Mesenchymal stem cell (in vitro differentiated cells and primary cell): ENCODE data around the gene RRP9.

ENCODE experiments used
- DNase-seq: peaks from one replicate; pipeline ENCODE4 v3.0.0-alpha.2; 2013
- H2AFZ ChIP-seq: one replicate; pipeline ENCODE4 v1.6.1; 2013; ENCODE audit warnings: low read depth, mild to moderate bottlenecking, control low read depth, inconsistent platforms, low read length, moderate library complexity
- H2AK5ac ChIP-seq: 2 replicates; pipeline ENCODE4 v1.6.1; 2013; ENCODE audit warnings: low read length, moderate library complexity, mild to moderate bottlenecking, inconsistent platforms; ENCODE audit not compliant: severe bottlenecking
- H2BK120ac ChIP-seq: one replicate; pipeline ENCODE4 v1.6.1; 2013; ENCODE audit warnings: low read depth, mild to moderate bottlenecking, inconsistent platforms, low read length, moderate library complexity
- H2BK12ac ChIP-seq, 2 experiments: one replicate each; pipeline ENCODE4 v1.6.1; 2013; ENCODE audit warnings: inconsistent platforms in 2 of 2, low read length in 2 of 2, mild to moderate bottlenecking in 2 of 2, moderate library complexity in 2 of 2, control low read depth in 1 of 2
- H2BK15ac ChIP-seq: one replicate; pipeline ENCODE4 v1.6.1; 2013; ENCODE audit warnings: mild to moderate bottlenecking, low read depth, inconsistent platforms; ENCODE audit not compliant: poor library complexity, severe bottlenecking
- H2BK5ac ChIP-seq: 2 replicates; pipeline ENCODE4 v1.6.1; 2013; ENCODE audit warnings: low read depth, mild to moderate bottlenecking, low read length, control low read depth, inconsistent platforms; ENCODE audit not compliant: poor library complexity, severe bottlenecking
- H3K14ac ChIP-seq, 2 experiments: one replicate each; pipeline ENCODE4 v1.6.1; 2013; ENCODE audit warnings: inconsistent platforms in 2 of 2, low read length in 2 of 2, control low read depth in 1 of 2, mild to moderate bottlenecking in 1 of 2, moderate library complexity in 1 of 2
- H3K18ac ChIP-seq, 2 experiments: one replicate each; pipeline ENCODE4 v1.6.1; 2013; ENCODE audit warnings: inconsistent platforms in 2 of 2, low read length in 2 of 2, control low read depth in 1 of 2, low read depth in 1 of 2, mild to moderate bottlenecking in 1 of 2
- H3K23ac ChIP-seq, 2 experiments: one replicate each; pipeline ENCODE4 v1.6.1; 2013; ENCODE audit warnings: inconsistent platforms in 2 of 2, low read length in 2 of 2, mild to moderate bottlenecking in 2 of 2, moderate library complexity in 2 of 2, control low read depth in 1 of 2
- H3K27ac ChIP-seq: 2 replicates; pipeline ENCODE4 v1.5.1; 2013; ENCODE audit warnings: mild to moderate bottlenecking, moderate library complexity, low read length, control low read depth, inconsistent platforms; ENCODE audit not compliant: poor library complexity, severe bottlenecking
- H3K27me3 ChIP-seq, 2 experiments: 2 replicates each; pipeline versions ENCODE4 v1.6.1 to v1.7.0; 2013; ENCODE audit warnings: low read length in 2 of 2, mild to moderate bottlenecking in 2 of 2, moderate library complexity in 2 of 2, control low read depth in 1 of 2, inconsistent platforms in 1 of 2; ENCODE audit not compliant: control insufficient read depth in 1 of 2, insufficient read depth in 1 of 2
- H3K36me3 ChIP-seq, 2 experiments: 2 replicates each; pipeline versions ENCODE4 v1.6.1 to v1.7.0; 2013; ENCODE audit warnings: low read length in 2 of 2, control low read depth in 1 of 2, inconsistent platforms in 1 of 2, low read depth in 1 of 2, mild to moderate bottlenecking in 1 of 2; ENCODE audit not compliant: insufficient read depth in 2 of 2, control insufficient read depth in 1 of 2
- H3K4ac ChIP-seq, 2 experiments: one replicate each; pipeline ENCODE4 v1.6.1; 2013; ENCODE audit warnings: inconsistent platforms in 2 of 2, low read length in 2 of 2, mild to moderate bottlenecking in 2 of 2, moderate library complexity in 2 of 2, control low read depth in 1 of 2, low read depth in 1 of 2
- H3K4me1 ChIP-seq: 2 replicates; pipeline ENCODE4 v1.6.1; 2013; ENCODE audit warnings: low read depth, low read length, control low read depth; ENCODE audit not compliant: control insufficient read depth, insufficient read depth
- H3K4me2 ChIP-seq: 2 replicates; pipeline ENCODE4 v1.6.1; 2013; ENCODE audit warnings: low read length, mild to moderate bottlenecking, inconsistent platforms; ENCODE audit not compliant: poor library complexity, severe bottlenecking
- H3K4me3 ChIP-seq, 2 experiments: 2 replicates each; pipeline versions ENCODE4 v1.5.1 to v1.7.0; 2013; ENCODE audit warnings: low read length in 2 of 2, mild to moderate bottlenecking in 2 of 2, control low read depth in 1 of 2, low read depth in 1 of 2; ENCODE audit not compliant: insufficient read depth in 1 of 2
- H3K79me1 ChIP-seq: replicated peaks from 2 replicates; pipeline ENCODE4 v1.6.1; 2013; ENCODE audit warnings: mild to moderate bottlenecking, control low read depth, low read length, inconsistent platforms; ENCODE audit not compliant: poor library complexity, severe bottlenecking
- H3K9ac ChIP-seq: 2 replicates; pipeline ENCODE4 v1.7.0; 2013; ENCODE audit warnings: mild to moderate bottlenecking, low read length, moderate library complexity
- H3K9me3 ChIP-seq: 2 replicates; pipeline ENCODE4 v1.7.0; 2013; ENCODE audit warnings: mild to moderate bottlenecking, low read length; ENCODE audit not compliant: control insufficient read depth
- H4K8ac ChIP-seq: one replicate; pipeline ENCODE4 v1.6.1; 2013; ENCODE audit warnings: inconsistent platforms, mild to moderate bottlenecking, low read length, moderate library complexity
- H4K91ac ChIP-seq: one replicate; pipeline ENCODE4 v1.6.1; 2013; ENCODE audit warnings: mild to moderate bottlenecking, low read length, inconsistent platforms
- WGBS: methylation state at CpG from one replicate; pipeline ENCODE4 v1.1.7; 2013; ENCODE audit warnings: mixed read lengths; 5-methylcytosine and 5-hydroxymethylcytosine counted together

RRP9 gene

GRCh38 chr3:51933471-51934138 is 8.1 kb downstream of the RRP9 start:
- Histone ChIP-seq H4K91ac (no peak overlapping the region), H3K9me3 (no peaks in the 10 kb centered on the region), H2AFZ (no peak overlapping the region), H2AK5ac (no peak overlapping the region), H3K27me3 (no peaks in the 10 kb centered on the region), H3K4ac (no peak overlapping the region), H3K36me3 (peaks cover 69 to 71% of the 10 kb centered on the region in 2 experiments), H3K4me1 (peaks cover 2% of the 10 kb centered on the region), H3K9ac (no peak overlapping the region), H3K18ac (no peak overlapping the region), H2BK15ac (no peak overlapping the region), H3K79me1 (peaks cover 18% of the 10 kb centered on the region), H2BK12ac (no peak overlapping the region), H4K8ac (no peak overlapping the region), H3K4me2 (no peak overlapping the region), H3K27ac (no peak overlapping the region), H2BK5ac (no peak overlapping the region), H3K14ac (no peak overlapping the region), H3K4me3 (no peak overlapping the region), H3K23ac (no peak overlapping the region), H2BK120ac (no peak overlapping the region)
- no peak for DNase-seq
- WGBS: 97% methylated on average over 11 of the region's 13 CpGs

GRCh38 chr3:51932471-51933370 is 9.0 kb downstream of the RRP9 start:
- H3K14ac ChIP-seq: no peak overlapping the region
- H3K23ac ChIP-seq: no peak overlapping the region
- H3K9ac ChIP-seq: no peak overlapping the region
- H4K8ac ChIP-seq: no peak overlapping the region
- no peaks in the 10 kb centered on the region for H3K27me3 ChIP-seq
- no peak overlapping the region for H2AFZ ChIP-seq
- no peak overlapping the region for H3K18ac ChIP-seq
- H3K9me3 ChIP-seq: no peaks in the 10 kb centered on the region
- H3K4me2 ChIP-seq: no peak overlapping the region
- no peak overlapping the region for H2BK5ac ChIP-seq
- no peak overlapping the region for H2BK15ac ChIP-seq
- no peak overlapping the region for H4K91ac ChIP-seq
- no peak overlapping the region for H3K4me3 ChIP-seq
- H3K79me1 ChIP-seq: peaks cover 10% of the 10 kb centered on the region
- WGBS: 94% methylated on average over 15 of the region's 15 CpGs
- no peak overlapping the region for H3K27ac ChIP-seq
- no peak overlapping the region for H2BK120ac ChIP-seq
- no peak for DNase-seq
- no peak overlapping the region for H2BK12ac ChIP-seq
- H3K36me3 ChIP-seq: peaks cover 61 to 64% of the 10 kb centered on the region in 2 experiments
- peaks cover 2% of the 10 kb centered on the region for H3K4me1 ChIP-seq
- H2AK5ac ChIP-seq: no peak overlapping the region
- no peak overlapping the region for H3K4ac ChIP-seq

GRCh38 chr3:51931756-51932155 is 9.9 kb downstream of the RRP9 start:
- 96% methylated on average over 6 of the region's 6 CpGs for WGBS
- no peak overlapping the region for H3K18ac ChIP-seq

GRCh38 chr3:51930439-51930838 is 11.3 kb downstream of the RRP9 start:
- Histone ChIP-seq H3K9ac (no peak overlapping the region), H2BK15ac (no peak overlapping the region)

More at GRCh38 chr3:51931756-51932155, 9.9 kb downstream of the RRP9 start:
- Histone ChIP-seq H2AK5ac (no peak overlapping the region), H3K4me3 (no peak overlapping the region), H3K14ac (no peak overlapping the region), H3K23ac (no peak overlapping the region), H2BK120ac (no peak overlapping the region), H4K8ac (no peak overlapping the region), H3K9me3 (no peaks in the 10 kb centered on the region), H3K4me2 (no peak overlapping the region), H3K9ac (no peak overlapping the region), H4K91ac (no peak overlapping the region), H2BK5ac (no peak overlapping the region), H3K4me1 (peaks cover 2% of the 10 kb centered on the region), H3K27ac (no peak overlapping the region), H2AFZ (no peak overlapping the region), H3K27me3 (no peaks in the 10 kb centered on the region), H2BK12ac (no peak overlapping the region), H2BK15ac (no peak overlapping the region), H3K79me1 (peaks cover 3% of the 10 kb centered on the region), H3K36me3 (peaks cover 51 to 54% of the 10 kb centered on the region in 2 experiments), H3K4ac (no peak overlapping the region)
- DNase-seq: no peak

More at GRCh38 chr3:51930439-51930838, 11.3 kb downstream of the RRP9 start:
- no peak overlapping the region for H3K4me3 ChIP-seq
- no peak overlapping the region for H2BK120ac ChIP-seq
- no peak overlapping the region for H3K27ac ChIP-seq
- H4K91ac ChIP-seq: no peak overlapping the region
- H3K4me2 ChIP-seq: no peak overlapping the region
- no peak overlapping the region for H4K8ac ChIP-seq
- no peak overlapping the region for H3K4ac ChIP-seq
- H3K79me1 ChIP-seq: peaks cover 3% of the 10 kb centered on the region
- no peak overlapping the region for H3K14ac ChIP-seq
- 88% methylated on average over 1 of the region's 1 CpG for WGBS
- DNase-seq: no peak
- H2BK5ac ChIP-seq: no peak overlapping the region
- peaks cover 2% of the 10 kb centered on the region for H3K4me1 ChIP-seq
- no peak overlapping the region for H2BK12ac ChIP-seq
- no peak overlapping the region for H3K23ac ChIP-seq
- H3K9me3 ChIP-seq: no peaks in the 10 kb centered on the region
- H2AK5ac ChIP-seq: no peak overlapping the region
- no peaks in the 10 kb centered on the region for H3K27me3 ChIP-seq
- no peak overlapping the region for H2AFZ ChIP-seq
- no peak overlapping the region for H3K18ac ChIP-seq
- H3K36me3 ChIP-seq: peaks cover 38 to 41% of the 10 kb centered on the region in 2 experiments
